GM18517 (cell line): ENCODE measurements around the gene DAB2IP.
"Not testable (repeated sequence)": the region's sequence is repeated elsewhere in the genome, so short reads cannot be mapped to it uniquely, and the experiment has no call there.

Experiments used
- ATAC-seq: cut with Tn5 transposase; IDR thresholded peaks from one replicate; pipeline ENCODE4 v1.9.1; 2021; ENCODE audit warnings: mild to moderate bottlenecking, moderate library complexity; ENCODE audit not compliant: unreplicated experiment

Gene DAB2IP

DNA sequence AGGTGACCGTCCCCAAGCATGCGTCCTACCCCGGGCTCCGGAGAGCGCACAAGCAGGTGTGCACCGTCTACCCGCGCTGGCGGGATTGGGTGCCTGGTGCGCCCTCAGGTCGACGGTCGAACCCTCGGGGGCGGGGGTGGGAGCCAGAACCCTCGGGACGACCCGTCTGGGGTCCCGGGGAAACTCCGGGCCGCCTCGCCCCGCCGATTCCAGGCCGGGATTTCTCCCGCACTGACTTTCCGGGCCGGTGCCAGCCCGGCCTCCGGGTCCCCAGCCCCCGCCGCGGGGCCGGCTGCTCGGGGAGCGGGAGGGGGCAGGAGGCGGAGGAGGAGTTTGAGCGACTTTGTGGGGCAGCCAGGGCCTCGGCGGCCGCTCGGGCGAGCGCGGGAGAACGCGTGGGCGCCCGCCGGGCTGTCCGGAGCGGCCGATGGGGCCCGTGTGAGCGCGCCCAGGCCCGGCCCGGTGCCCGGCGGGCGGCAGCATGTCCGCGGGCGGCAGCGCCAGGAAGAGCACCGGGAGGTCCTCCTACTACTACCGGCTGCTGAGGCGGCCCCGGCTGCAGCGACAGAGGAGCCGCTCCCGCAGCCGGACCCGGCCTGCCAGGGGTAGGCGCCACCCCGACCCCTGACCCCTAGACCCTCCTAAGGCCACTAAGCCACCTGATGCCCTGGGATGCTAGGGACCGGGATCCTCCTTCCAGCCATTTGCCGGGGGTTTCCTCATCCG lies at the start of gene DAB2IP:
Gene DAB2IP (plus strand): TSS at position 340 of the 726 bp plus-strand sequence. CDS start 142 bp downstream, at position 482.
- ATAC-seq = no peak

DNA sequence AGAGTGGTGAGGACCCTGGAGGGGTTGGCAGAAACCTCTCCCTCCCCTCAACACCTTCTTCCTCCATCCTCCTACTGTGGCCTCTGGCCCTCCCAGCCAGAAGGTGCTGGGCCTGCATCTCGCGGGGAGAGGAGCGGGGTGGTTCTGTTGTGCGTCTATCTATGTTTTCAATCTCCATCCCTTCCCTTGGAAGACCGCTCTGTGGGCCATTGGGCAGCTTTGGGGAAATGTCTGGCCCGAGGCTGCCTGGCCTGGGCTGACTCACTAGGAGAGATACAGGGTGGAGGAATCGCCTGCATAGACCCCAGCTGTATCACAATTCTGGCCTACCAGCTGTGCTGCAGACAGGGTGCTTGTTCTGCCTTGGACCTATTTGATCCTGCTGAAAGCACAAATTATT lies 48.4 kb upstream of the DAB2IP start:
- no peak for ATAC-seq

DNA sequence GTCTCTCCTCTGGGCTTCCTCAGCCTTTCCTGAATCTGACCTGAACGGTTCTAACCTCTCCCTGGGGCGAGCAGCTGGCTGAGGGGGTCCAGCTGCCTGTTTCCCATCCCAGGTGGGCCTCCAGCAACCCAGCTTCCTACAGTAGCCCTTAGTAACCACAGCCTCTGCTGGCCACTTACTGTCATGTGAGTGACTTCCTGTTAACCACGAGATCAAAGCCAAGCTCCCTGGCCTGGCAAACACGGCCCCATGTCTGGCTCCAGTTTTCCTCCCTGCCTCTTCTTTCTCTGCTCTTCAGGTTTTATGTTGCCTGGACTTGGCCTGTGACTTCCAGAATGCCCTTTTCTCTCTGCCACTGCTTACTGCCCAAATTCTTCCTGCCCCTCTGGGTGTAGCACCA lies 47.2 kb upstream of the DAB2IP start:
- ATAC-seq = no peak

DNA sequence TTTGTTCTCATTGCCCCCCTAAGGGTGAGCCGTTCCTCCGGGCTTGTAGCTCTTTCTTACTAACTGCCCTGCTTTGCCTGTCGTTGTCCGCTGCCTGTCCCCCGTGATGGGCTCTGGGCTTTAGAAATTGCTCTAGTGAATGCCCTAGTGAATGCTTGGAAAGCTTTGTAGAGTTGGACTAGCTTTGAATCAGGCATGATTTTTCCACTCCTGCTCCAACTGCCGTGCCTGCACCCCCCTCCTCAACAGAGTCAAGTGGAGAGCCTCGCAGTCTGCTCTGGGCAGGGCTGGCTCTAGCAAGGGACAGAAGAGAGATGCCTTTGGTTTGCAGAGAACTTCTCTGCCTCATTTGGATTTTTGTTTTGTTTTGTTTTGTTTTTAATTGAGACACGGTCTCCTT lies 46.8 kb upstream of the DAB2IP start:
- no peak for ATAC-seq

DNA sequence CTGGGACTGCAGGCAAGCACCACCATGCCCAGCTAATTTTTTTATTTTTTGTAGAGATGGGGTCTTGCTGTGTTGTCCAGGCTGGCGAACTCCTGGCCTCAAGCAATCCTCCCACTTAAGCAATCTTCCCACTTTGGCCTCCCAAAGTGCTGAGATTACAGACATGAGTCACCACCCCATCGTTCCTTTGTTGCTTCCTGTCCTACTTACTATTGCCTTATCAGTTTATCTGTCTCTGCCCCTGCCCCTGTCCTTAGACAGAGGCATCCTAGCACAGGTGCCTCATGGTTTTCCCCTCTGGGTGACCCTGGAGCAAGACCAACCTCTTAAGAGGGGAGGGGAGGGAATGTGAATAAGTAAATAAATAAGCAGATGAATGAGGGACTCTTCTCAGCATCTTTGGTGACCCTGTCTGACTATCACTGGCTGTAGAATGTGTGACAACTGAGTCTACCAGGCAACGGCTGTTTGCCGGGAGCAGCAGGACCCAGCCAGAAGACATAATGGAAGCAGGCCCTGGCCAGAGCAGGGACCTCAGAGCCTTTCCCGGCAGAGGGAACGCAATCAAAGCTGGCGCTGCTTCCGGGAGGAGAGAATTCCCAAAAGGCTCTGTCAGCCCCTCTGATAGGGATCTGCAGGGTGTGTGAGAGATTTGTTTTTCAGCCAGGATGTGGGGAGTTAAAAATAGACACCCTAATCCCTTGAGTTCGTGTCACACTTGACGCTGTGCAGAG lies 43.8 kb upstream of the DAB2IP start:
- no peak for ATAC-seq

DNA sequence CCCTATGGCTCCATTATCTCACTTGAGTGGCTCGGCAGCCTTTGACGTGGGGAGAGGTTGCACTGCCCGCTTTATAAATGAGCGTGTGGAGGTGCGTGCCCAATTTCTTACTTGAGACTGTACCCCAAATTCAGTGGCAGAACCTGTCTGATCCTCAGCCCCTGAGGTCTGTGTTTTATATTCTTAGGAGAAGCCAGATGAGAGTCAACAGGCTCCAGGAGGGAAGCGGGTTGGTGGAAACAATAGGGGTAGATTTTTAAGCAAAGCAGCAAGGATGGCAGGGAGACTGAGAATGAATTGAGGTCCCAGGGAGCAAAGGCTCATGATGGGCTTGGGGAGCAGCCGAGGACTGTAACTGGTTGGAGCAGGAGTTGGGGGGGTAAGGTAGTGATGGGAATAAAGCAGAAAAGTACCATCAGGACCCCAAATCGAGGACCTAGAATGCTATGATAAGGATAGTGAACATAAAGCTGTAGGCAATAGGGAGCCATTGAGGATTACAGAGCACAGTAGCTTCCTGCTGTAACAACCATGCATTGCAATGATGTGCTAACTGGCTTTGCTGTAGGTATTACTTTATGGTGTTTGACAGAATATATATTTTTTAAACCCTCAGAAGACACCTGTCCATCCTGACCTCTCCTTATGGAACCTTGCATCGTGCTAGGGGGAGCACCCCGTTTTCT lies 43.1 kb upstream of the DAB2IP start:
- ATAC-seq = no peak

DNA sequence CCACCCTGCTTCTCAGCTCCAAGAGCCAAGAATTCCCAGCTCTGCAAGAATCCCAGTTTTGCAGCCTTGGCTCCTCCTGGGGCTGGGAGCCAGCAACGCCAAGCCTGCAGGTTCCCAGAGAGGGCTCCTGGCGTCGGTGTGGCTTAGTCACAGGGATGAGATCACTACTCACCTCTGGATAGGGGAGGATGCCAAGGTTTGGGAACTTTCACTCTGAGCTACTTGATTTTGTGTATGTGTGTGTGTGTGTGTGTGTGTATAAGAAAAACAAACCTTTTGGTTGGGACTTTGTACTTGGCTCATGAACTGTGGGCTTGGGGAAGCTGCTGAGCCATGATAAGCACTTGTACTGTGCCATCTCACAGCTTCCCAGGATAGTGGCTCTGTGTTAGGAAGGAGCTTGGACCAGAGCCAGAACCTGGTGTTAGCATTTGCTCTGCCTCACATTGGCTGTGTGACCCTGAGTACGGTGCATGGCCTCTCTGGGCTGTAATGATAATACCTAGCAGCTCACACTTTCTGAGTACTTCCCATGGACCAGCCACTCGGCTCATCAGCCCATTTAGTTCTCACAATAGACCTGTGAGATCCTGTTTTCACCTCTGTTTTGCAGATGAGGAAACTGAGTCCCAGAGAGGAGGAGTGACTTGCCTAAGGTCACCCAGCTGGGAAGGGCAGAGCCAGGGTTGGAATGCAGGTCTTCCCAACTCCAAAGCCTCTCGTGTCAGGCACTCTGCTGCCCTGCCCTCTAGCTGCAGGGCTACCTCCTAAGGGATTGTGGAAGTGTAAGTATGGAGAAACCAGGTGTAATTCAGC lies 41.4 kb upstream of the DAB2IP start:
- no peak for ATAC-seq

DNA sequence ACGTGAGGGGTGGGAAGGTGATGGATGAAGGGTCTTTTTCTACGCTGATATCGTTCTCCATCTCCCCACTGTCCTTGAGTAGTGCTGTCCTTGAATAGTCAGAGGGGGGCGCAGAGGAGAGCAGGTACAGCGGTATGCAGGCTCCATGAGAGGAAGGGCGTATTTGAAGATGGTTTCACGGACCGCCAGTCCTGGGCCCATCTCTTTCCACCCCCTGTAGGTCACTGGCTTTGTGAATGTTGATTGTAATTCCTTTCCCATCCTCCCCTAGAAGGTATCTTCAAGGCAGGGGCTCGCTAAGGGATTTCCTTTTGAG lies 40.8 kb upstream of the DAB2IP start:
- ATAC-seq = no peak

DNA sequence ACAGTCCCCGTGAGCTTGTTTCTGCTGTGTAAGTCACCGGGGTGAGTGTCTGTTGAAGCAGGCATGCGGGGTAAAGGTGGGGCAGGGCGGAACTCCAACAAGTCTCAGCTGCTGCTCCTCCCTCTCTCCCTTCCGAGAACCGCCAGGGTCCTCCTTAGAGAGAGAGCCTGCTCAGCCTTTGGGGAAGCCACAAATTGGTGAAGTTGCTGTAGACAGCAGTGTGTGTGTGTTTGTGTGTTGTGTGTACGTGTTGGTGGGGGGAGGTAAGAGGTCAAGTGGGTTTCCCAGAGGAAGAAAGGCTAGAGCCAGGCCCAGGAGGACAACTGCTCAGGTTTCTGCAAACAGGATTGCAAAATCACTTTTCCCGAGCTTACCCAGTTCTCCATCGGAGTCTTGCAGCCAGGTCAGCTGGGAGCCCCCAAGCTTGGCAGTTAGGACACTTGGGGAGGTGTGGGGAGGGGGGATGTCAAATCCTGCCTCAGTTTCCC lies 38.9 kb upstream of the DAB2IP start:
- ATAC-seq = no peak

DNA sequence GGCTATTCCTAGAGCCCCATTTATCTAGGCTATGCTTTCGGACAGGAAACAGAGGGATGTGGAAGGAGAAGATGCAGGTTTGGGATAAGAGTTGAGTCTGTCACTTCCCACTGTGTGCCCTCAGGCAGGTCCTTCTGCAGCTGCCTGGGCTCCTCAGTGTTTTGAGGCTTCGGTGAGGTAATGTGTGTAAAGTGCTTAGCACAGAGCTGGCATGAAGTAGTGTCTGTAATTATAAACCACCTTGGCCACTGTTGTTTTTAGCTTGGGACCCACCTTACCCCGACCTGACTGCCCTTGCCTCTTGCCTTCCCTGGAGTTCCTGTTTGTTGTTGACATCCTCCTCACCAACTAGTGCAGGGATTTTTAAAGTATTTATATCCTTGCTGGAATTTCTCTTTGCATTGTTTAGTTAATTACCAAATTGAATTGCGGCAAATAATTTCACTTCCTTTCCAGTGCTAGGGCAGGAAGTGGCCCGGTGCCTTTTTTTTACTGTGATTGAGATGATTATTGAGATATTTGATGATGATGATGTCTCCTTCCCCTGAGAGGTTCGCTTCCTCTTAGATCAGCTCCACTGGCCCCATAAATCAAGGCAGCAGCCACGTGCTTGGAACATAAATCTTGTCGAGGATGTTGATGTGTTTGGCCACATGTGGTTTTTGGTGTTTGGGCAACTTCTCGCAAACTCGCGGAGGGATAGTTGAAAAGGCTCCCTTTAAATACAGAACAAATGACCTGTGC lies 38.3 kb upstream of the DAB2IP start:
- ATAC-seq = no peak

DNA sequence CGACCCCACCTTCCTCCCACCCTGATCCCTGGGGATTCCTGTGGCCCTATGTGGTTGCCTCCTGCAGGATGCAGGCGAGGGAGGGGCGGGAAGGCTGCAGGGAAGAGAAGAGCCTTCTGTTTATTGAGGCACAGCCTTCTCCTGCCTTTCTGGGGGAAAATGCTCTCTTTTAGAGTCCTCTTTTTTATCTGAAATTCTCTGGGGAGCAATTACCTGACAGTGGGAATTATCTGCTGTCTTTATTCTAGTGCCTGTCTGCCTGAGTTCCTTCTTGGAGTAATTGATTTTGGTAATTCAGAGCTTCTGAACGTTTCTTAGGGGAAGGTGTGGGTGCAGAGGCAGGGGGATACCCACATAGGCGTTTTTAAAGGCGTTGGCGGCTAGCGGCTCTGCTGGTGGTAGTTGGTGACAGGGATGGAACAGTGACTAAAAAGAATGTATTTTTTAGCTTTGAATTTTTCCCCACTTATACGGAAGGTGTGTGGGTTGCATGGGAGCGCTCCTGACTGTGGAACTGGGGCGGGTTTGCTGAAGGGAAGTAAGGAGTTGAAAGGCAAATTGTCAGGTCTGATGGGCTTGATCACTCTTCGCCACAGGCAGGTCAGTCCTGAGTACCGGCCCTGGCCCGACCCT lies 35.2 kb upstream of the DAB2IP start:
- no peak for ATAC-seq

DNA sequence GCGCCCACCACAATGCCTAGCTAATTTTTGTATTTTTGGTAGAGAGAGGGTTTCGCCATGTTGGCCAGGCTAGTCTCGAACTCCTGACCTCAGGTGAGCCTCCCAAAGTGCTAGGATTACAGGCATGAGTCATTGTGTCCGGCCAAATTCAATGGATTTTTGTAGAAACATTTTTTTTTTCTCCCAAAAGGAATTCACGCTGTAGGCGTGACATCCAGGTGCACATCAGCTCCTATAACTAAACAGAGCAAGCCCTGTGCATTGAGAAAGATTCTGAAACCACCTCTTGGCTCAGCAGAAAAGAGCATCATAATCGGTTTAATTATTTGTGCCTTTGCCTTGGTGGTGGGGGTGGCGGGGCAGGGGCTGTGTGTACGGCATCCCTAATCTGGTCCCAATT lies 32.9 kb upstream of the DAB2IP start:
- no peak for ATAC-seq

DNA sequence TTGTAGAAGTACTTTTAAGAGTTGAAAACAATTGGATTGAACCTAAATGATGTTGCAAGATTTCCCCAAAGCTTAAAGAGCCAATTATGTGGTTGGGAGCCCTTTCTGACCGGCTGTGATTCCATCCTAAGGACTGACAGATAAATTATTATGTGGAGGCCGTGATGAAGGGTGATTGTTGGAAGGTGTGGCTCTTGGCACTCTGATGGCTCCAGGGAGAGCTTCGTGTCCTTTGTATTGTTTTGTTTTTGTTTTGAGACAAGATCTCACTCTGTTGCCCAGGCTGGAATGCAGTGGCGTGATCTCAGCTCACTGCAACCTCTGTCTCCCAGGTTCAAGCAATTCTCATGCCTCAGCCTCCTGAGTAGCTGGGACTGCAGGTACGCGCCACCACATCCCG lies 32.5 kb upstream of the DAB2IP start:
- not testable (repeated sequence) for ATAC-seq

DNA sequence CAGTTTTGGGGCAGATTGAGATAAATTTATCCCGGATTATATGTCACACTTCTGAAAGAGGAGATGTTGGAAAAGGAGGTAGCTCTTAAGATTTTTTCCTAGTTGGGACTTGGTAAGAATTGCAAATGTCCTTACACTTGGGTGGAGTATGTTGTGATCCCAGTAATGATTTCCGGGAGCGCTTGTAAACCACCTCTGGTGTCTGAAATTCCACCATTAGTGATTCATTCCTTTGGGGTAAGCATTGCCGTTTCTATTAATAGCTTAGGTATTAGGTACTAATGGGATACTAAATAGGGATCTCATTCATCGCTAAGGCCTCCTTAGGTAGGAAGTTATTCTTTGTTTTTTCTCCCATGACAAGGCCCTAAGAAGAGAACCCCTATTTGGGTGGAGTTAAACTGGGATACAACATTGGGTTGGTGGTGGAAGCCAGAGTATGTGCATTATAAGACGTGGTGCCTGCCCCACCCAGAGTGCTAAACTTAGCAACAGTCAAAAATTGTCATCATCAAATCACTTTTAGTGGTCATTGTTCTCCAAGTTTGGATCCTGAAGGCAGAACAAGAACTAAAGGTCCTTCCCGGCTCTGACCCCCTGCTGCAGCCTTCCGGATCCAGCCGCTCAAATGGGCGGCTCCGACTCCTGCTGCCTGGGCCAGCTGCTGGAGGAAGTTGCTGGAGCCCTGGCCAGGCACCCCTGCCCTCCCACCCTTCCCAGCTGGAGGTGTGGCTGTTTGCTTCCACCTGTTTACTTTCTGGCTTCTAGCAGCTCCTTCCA lies 31.7 kb upstream of the DAB2IP start:
- no peak for ATAC-seq

DNA sequence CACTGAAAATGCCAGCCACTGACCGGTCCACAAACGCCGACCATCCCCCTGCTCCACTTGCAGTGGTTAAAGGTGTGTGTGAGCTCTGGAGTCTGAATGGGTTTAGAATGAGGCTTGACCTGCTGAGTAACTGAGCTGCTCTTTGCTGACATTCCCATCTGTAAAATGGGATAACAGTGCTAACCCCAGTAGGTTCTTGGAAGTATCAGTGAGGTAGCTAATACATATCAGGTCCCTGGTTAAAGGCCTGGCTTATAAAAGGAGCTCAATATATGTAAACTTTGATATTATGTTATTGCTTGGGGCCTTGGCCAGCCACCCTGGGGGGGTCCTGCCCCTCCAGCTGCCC lies 31.1 kb upstream of the DAB2IP start:
- ATAC-seq = no peak

DNA sequence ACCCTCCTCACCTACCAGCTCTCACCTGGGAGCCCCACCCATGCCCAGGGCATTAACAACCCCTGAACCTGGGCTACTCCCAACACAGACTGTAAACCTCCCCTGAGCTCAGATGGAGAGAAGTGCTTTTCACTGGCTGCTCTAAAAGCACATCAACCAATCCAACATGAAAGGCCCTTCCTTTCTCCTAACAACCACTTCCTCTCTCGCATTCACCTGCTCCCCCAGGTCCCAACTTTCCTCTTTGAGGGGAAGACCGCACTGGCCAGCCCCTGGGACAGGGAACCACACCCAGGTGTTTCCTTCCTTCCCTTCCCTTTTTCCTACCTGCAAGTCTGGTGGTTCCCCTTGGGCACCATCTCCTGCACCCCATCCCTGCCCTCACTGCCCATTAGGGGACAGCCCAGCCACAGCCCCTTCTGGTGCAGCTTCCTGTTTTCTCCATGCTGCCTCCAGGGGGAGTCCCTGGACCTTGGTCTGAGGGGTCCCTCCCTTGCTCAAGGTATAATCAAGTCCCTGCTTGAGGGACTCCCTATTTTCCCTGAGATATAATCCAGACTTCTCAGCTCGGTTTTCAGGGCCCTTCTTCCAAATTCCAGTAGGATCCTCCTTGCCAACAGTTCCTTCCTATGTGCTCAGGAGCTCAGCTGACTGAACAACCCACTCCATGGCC lies 30.5 kb upstream of the DAB2IP start:
- no peak for ATAC-seq

DNA sequence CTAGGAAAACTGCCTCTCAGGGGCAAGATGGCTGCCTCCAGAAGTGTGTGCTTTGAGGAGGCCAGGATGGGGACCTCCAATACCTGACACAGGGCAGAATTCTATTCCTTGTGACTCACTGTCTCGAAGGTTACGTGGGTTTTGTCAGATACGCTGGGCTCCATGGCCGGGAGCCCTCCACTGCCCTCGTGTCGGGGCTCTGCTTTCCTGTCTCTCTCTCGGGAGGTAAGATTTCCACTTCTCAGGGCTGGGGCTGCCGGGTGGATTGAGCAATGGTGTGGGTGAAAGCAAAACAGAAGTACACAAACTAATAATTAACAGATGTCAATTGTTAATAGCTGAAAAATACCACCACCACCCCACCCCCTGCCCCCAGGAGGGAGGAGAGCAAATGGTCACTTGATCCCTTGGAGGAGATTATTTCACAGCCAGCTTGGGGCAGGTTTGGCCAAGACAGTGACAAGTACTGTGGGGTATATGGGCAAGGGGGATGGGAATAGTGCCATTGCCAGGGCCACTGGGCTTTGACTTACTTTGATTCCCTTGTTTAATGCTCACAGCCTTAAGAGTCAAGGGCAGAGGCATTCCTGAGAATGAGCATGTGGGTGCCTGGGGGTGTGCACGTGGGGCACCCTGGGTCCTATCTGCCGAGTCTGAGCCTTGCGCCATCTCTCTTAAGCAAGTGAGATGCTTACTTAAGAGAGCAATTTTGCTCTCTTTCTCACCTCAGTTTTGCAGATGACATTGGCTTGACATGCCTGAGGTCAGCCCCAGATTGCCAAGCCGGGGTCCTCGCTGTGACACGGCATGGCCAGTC lies 28.8 kb upstream of the DAB2IP start:
- no peak for ATAC-seq

DNA sequence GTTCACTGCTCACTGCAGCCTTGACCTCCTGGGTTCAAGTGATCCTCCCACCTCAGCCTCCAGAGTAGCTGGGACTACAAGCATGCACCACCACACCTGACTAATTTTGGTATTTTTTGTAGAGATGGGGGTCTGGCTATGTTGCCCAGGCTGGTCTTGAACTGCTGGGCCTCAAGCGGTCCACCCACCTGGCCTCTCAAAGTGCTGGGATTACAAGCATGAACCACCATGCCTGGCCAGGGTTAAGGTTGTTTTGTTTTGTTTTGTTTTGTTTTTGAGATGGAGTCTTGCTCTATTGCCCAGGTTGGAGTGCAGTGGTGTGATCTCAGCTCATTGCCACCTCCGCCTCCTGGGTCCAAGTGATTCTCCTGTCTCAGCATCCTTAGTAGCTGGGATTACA lies 28.0 kb upstream of the DAB2IP start:
- ATAC-seq = not testable (repeated sequence)
